H1 (cell line): ENCODE data around the gene SLC26A11.

Experiments used
- CREB1 ChIP-seq: IDR thresholded peaks from 2 replicates; pipeline ENCODE4 v1.6.1; 2012; ENCODE audit warnings: inconsistent platforms
- JUN ChIP-seq: IDR thresholded peaks from 2 replicates; pipeline ENCODE4 v1.6.1; 2011; ENCODE audit warnings: low read depth, mild to moderate bottlenecking, improper control_type of control experiment, low read length
- MAFK ChIP-seq: IDR thresholded peaks from 2 replicates; pipeline ENCODE4 v1.6.1; 2012; ENCODE audit warnings: low read depth, mild to moderate bottlenecking, improper control_type of control experiment, low read length
- PHF8 ChIP-seq: fragments of 200-600 bp; sonication (generic); conservative IDR thresholded peaks from 2 replicates; pipeline ENCODE4 v1.7.1; 2012; ENCODE audit warnings: low read depth, mild to moderate bottlenecking, inconsistent platforms, low read length, moderate library complexity
- POLR2AphosphoS5 ChIP-seq: IDR thresholded peaks from 2 replicates; pipeline ENCODE4 v1.6.1; 2011; ENCODE audit warnings: low read depth, low read length
- RFX5 ChIP-seq: IDR thresholded peaks from 2 replicates; pipeline ENCODE4 v1.6.1; 2011; ENCODE audit warnings: low read depth, low read length, improper control_type of control experiment, borderline replicate concordance
- SRF ChIP-seq: IDR thresholded peaks from 2 replicates; pipeline ENCODE4 v1.6.1; 2011; ENCODE audit warnings: mild to moderate bottlenecking, low read depth, low read length, moderate library complexity
- TF ChIP-seq, protein P1 (sequence below), 3 experiments: IDR thresholded peaks; 1 replicate in 2 of 3; 2 replicates in 1 of 3; pipeline versions ENCODE4 v1.5.1 to v1.6.1; 2011; ENCODE audit warnings: low read length in 3 of 3, mild to moderate bottlenecking in 3 of 3, inconsistent platforms in 2 of 3, low read depth in 1 of 3, moderate library complexity in 1 of 3; ENCODE audit not compliant: insufficient read depth in 1 of 3; ENCODE audit errors: control extremely low read depth in 1 of 3

DNA sequence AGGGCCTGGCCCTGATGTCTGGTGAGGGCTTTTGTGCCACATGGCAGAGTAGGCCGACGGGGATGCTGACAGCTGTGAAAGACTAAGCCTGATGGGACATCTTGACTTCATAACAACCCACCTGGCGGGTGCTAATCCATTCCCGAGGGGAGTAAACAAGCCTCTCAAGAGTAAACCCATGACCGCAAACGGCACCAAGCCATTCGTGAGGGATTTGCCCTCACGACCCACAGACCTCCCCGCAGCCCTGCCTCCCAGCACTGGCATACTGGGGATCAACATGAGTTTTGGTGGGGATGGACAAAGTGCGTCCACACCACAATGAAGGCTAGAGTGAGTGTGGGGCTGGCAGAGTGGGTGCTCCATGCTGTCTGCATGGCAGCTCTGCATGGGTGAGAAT, 52.1 kb downstream of the SLC26A11 start:
- no peak for TF ChIP-seq POLR2AphosphoS5
- TF ChIP-seq, protein P1, sequence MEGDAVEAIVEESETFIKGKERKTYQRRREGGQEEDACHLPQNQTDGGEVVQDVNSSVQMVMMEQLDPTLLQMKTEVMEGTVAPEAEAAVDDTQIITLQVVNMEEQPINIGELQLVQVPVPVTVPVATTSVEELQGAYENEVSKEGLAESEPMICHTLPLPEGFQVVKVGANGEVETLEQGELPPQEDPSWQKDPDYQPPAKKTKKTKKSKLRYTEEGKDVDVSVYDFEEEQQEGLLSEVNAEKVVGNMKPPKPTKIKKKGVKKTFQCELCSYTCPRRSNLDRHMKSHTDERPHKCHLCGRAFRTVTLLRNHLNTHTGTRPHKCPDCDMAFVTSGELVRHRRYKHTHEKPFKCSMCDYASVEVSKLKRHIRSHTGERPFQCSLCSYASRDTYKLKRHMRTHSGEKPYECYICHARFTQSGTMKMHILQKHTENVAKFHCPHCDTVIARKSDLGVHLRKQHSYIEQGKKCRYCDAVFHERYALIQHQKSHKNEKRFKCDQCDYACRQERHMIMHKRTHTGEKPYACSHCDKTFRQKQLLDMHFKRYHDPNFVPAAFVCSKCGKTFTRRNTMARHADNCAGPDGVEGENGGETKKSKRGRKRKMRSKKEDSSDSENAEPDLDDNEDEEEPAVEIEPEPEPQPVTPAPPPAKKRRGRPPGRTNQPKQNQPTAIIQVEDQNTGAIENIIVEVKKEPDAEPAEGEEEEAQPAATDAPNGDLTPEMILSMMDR (IDR thresholded peaks at IDR 0.05; ENCODE audit: control extremely low read depth in 1 of 3, insufficient read depth in 1 of 3, low read depth in 1 of 3, low read length in 3 of 3): no peak
- no peak for TF ChIP-seq CREB1
- TF ChIP-seq SRF: no peak
- TF ChIP-seq MAFK: no peak
- no peak for TF ChIP-seq RFX5
- no peak for TF ChIP-seq JUN
- no peak for TF ChIP-seq PHF8
